ENCODE data around the gene ZNF581.

Gene ZNF581

GRCh38 chr19:55638864-55639359, 4.5 kb upstream of the ZNF581 start (continued):
- TF ChIP-seq OSR2 (tag by site-specific recombination; IDR thresholded peaks at IDR 0.05) (no peak), ZNF132 (tag by site-specific recombination; IDR thresholded peaks at IDR 0.05; ENCODE audit: borderline replicate concordance) (no peak), ZBTB48 (tag by site-specific recombination; IDR thresholded peaks at IDR 0.05) (peak; percentile 46; the same call in 1 of the 2 replicates), ZSCAN30 (tag by site-specific recombination; IDR thresholded peaks at IDR 0.05) (peak; percentile 31; the same call in 1 of the 2 replicates), ZNF677 (tag by site-specific recombination; IDR thresholded peaks at IDR 0.05) (no peak), ZNF529 (tag by site-specific recombination; IDR thresholded peaks at IDR 0.05; ENCODE audit: insufficient replicate concordance) (no peak), WT1 (tag by site-specific recombination; IDR thresholded peaks at IDR 0.05) (no peak), SP3 (tag by site-specific recombination; IDR thresholded peaks at IDR 0.05) (0 out of 2 replicates have a peak, but pooled peaks have one; percentile 22), ZNF274 (IDR thresholded peaks at IDR 0.05; ENCODE audit: low read length) (no peak), ZNF274 (tag by site-specific recombination; IDR thresholded peaks at IDR 0.05; ENCODE audit: borderline replicate concordance) (no peak), SETDB1 (IDR thresholded peaks at IDR 0.05; ENCODE audit: insufficient read length, low read length) (no peak), ZNF423 (tag by site-specific recombination; IDR thresholded peaks at IDR 0.05) (no peak), RBAK (tag by site-specific recombination; IDR thresholded peaks at IDR 0.05) (no peak), ZNF521 (tag by site-specific recombination; IDR thresholded peaks at IDR 0.05) (no peak), ZNF510 (tag by site-specific recombination; IDR thresholded peaks at IDR 0.05; ENCODE audit: insufficient replicate concordance) (no peak), BCL11B (tag by site-specific recombination; IDR thresholded peaks at IDR 0.05; ENCODE audit: low read depth) (no peak), ZNF670 (tag by site-specific recombination; IDR thresholded peaks at IDR 0.05; ENCODE audit: low read depth) (no peak), MZF1 (tag by site-specific recombination; IDR thresholded peaks at IDR 0.05; ENCODE audit: borderline replicate concordance) (peak; percentile 25; the same call in 1 of the 2 replicates), ZFP3 (tag by site-specific recombination; IDR thresholded peaks at IDR 0.05; ENCODE audit: low read depth) (no peak), ZNF404 (tag by site-specific recombination; IDR thresholded peaks at IDR 0.05) (no peak), YY2 (tag by site-specific recombination; IDR thresholded peaks at IDR 0.05) (peak; percentile 85), KLF7 (tag by site-specific recombination; IDR thresholded peaks at IDR 0.05; ENCODE audit: borderline replicate concordance) (no peak), ZNF791 (tag by site-specific recombination; IDR thresholded peaks at IDR 0.05) (no peak), ZNF837 (tag by site-specific recombination; IDR thresholded peaks at IDR 0.05) (no peak), GLI2 (tag by site-specific recombination; IDR thresholded peaks at IDR 0.05; ENCODE audit: borderline replicate concordance, low read depth) (no peak), ZNF394 (tag by site-specific recombination; IDR thresholded peaks at IDR 0.05; ENCODE audit: borderline replicate concordance) (no peak), GLIS2 (tag by site-specific recombination; IDR thresholded peaks at IDR 0.05) (no peak), ZNF146 (tag by site-specific recombination; IDR thresholded peaks at IDR 0.05) (no peak), ZNF660 (tag by site-specific recombination; IDR thresholded peaks at IDR 0.05) (no peak), YY1 (tag by site-specific recombination; IDR thresholded peaks at IDR 0.05) (peak; percentile 53; the same call in 1 of the 2 replicates), ZNF626 (tag by site-specific recombination; IDR thresholded peaks at IDR 0.05) (no peak), ZNF169 (tag by site-specific recombination; IDR thresholded peaks at IDR 0.05) (no peak), MYNN (tag by site-specific recombination; IDR thresholded peaks at IDR 0.05; ENCODE audit: borderline replicate concordance) (no peak)
- TF ChIP-seq, protein P1, sequence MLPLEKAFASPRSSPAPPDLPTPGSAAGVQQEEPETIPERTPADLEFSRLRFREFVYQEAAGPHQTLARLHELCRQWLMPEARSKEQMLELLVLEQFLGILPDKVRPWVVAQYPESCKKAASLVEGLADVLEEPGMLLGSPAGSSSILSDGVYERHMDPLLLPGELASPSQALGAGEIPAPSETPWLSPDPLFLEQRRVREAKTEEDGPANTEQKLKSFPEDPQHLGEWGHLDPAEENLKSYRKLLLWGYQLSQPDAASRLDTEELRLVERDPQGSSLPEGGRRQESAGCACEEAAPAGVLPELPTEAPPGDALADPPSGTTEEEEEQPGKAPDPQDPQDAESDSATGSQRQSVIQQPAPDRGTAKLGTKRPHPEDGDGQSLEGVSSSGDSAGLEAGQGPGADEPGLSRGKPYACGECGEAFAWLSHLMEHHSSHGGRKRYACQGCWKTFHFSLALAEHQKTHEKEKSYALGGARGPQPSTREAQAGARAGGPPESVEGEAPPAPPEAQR (tag by site-specific recombination; IDR thresholded peaks at IDR 0.05): no peak
- TF ChIP-seq, protein P2, sequence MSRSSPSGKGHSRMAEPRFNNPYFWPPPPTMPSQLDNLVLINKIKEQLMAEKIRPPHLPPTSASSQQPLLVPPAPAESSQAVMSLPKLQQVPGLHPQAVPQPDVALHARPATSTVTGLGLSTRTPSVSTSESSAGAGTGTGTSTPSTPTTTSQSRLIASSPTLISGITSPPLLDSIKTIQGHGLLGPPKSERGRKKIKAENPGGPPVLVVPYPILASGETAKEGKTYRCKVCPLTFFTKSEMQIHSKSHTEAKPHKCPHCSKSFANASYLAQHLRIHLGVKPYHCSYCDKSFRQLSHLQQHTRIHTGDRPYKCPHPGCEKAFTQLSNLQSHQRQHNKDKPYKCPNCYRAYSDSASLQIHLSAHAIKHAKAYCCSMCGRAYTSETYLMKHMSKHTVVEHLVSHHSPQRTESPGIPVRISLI (tag by site-specific recombination; IDR thresholded peaks at IDR 0.05): peak; percentile 80
- TF ChIP-seq, protein P3, sequence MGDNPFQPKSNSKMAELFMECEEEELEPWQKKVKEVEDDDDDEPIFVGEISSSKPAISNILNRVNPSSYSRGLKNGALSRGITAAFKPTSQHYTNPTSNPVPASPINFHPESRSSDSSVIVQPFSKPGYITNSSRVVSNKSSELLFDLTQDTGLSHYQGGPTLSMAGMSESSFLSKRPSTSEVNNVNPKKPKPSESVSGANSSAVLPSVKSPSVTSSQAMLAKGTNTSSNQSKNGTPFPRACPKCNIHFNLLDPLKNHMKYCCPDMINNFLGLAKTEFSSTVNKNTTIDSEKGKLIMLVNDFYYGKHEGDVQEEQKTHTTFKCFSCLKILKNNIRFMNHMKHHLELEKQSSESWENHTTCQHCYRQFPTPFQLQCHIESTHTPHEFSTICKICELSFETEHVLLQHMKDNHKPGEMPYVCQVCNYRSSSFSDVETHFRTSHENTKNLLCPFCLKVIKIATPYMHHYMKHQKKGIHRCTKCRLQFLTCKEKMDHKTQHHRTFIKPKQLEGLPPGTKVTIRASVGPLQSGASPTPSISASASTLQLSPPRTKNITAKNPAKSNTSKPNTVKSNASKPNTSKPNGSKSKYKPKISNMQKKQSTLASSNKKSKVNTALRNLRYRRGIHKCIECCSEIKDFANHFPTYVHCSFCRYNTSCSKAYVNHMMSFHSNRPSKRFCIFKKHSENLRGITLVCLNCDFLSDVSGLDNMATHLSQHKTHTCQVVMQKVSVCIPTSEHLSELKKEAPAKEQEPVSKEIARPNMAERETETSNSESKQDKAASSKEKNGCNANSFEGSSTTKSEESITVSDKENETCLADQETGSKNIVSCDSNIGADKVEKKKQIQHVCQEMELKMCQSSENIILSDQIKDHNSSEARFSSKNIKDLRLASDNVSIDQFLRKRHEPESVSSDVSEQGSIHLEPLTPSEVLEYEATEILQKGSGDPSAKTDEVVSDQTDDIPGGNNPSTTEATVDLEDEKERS (tag by site-specific recombination; IDR thresholded peaks at IDR 0.05): no peak
- TF ChIP-seq, protein P4, sequence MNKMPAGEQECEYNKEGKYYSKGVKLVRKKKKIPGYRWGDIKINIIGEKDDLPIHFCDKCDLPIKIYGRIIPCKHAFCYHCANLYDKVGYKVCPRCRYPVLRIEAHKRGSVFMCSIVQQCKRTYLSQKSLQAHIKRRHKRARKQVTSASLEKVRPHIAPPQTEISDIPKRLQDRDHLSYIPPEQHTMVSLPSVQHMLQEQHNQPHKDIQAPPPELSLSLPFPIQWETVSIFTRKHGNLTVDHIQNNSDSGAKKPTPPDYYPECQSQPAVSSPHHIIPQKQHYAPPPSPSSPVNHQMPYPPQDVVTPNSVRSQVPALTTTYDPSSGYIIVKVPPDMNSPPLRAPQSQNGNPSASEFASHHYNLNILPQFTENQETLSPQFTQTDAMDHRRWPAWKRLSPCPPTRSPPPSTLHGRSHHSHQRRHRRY (tag by site-specific recombination; IDR thresholded peaks at IDR 0.05): no peak
